Ramos (cell line): Measurements from ENCODE around the gene CGB3.
"Not testable (repeated sequence)": the region's sequence is repeated elsewhere in the genome, so short reads cannot be mapped to it uniquely, and the experiment has no call there.

Experiments used
- in situ Hi-C: fragments of 300-500 bp; cut with MboI; formaldehyde crosslinking; loops from one replicate; pipeline ENCODE4 v1.14.3; 2022; ENCODE audit warnings: low sequenced_read_pairs; ENCODE audit not compliant: unreplicated experiment

CGB3 gene

GRCh38 chr19:49024233-49024632 is at the start of gene CGB3:
Gene CGB3, minus strand, starts transcription at chr19:49024333. Its CDS starts 362 bp downstream, at chr19:49023971.
- in situ Hi-C loops = not testable (repeated sequence)

GRCh38 chr19:49071860-49072547 is 47.9 kb upstream of the CGB3 start:
- in situ Hi-C loops = no loop called here

- in situ Hi-C loops = no loop called here
Observed at GRCh38 chr19:49070416-49070815, 46.3 kb upstream of the CGB3 start.

GRCh38 chr19:49069026-49069425 is 44.9 kb upstream of the CGB3 start:
- in situ Hi-C loops = no loop called here

- in situ Hi-C loops = no loop called here
Observed at GRCh38 chr19:49067554-49067953, 43.4 kb upstream of the CGB3 start.

GRCh38 chr19:49065905-49066512 is 41.9 kb upstream of the CGB3 start:
- in situ Hi-C loops = no loop called here

- in situ Hi-C loops = no loop called here
Observed at GRCh38 chr19:49064768-49065611, 40.9 kb upstream of the CGB3 start, which contains the start of gene NTF4. Gene NTF4, minus strand, starts transcription at chr19:49064818. Its CDS starts 2,821 bp downstream, at chr19:49061997.

- in situ Hi-C loops = no loop called here
Observed at GRCh38 chr19:49064029-49064629, 40.0 kb upstream of the CGB3 start.

- in situ Hi-C loops = no loop called here
Observed at GRCh38 chr19:49061445-49061844, 37.3 kb upstream of the CGB3 start.

GRCh38 chr19:49061000-49061399 is 36.9 kb upstream of the CGB3 start:
- in situ Hi-C loops = no loop called here

GRCh38 chr19:49059053-49059452 is 34.9 kb upstream of the CGB3 start:
- in situ Hi-C loops = no loop called here

- in situ Hi-C loops = no loop called here
Observed at GRCh38 chr19:49058562-49058961, 34.4 kb upstream of the CGB3 start.

- in situ Hi-C loops = no loop called here
Observed at GRCh38 chr19:49057636-49058234, 33.6 kb upstream of the CGB3 start, which contains the start of gene CGB7. Gene CGB7, minus strand, starts transcription at chr19:49057749. Its CDS starts 2,374 bp downstream, at chr19:49055375.

- in situ Hi-C loops = not testable (repeated sequence)
Observed at GRCh38 chr19:49056902-49057596, 32.9 kb upstream of the CGB3 start.

GRCh38 chr19:49056101-49056901 is 32.2 kb upstream of the CGB3 start:
- in situ Hi-C loops = no loop called here

GRCh38 chr19:49050376-49051033 is 26.4 kb upstream of the CGB3 start:
- in situ Hi-C loops = not testable (repeated sequence)

- in situ Hi-C loops = not testable (repeated sequence)
Observed at GRCh38 chr19:49049834-49050233, 25.7 kb upstream of the CGB3 start.

- in situ Hi-C loops = not testable (repeated sequence)
Observed at GRCh38 chr19:49049011-49049410, 24.9 kb upstream of the CGB3 start, which contains the start of gene CGB8. Gene CGB8, minus strand, starts transcription at chr19:49049111. Its CDS starts 372 bp downstream, at chr19:49048739.
